GM18526 (cell line): ENCODE data around the gene NREP.

Source experiments
- POLR2A ChIP-seq: IDR thresholded peaks from 3 replicates; pipeline ENCODE4 v1.6.1; 2011; ENCODE audit not compliant: insufficient read length; ENCODE audit errors: extremely low read depth

The NREP gene

GRCh38 chr5:111776913-111777781, 20.2 kb upstream of the NREP start:
- no peak for TF ChIP-seq POLR2A

- no peak for TF ChIP-seq POLR2A
Observed at GRCh38 chr5:111775224-111775623, 18.2 kb upstream of the NREP start.

GRCh38 chr5:111774525-111774924, 17.5 kb upstream of the NREP start:
- no peak for TF ChIP-seq POLR2A

- no peak for TF ChIP-seq POLR2A
Observed at GRCh38 chr5:111772456-111773122, 15.6 kb upstream of the NREP start.

- TF ChIP-seq POLR2A: no peak
Observed at GRCh38 chr5:111769541-111769940, 12.5 kb upstream of the NREP start.

GRCh38 chr5:111765613-111766571, 8.9 kb upstream of the NREP start:
- TF ChIP-seq POLR2A: no peak

GRCh38 chr5:111764019-111764418, 7.0 kb upstream of the NREP start:
- TF ChIP-seq POLR2A: no peak

- TF ChIP-seq POLR2A: no peak
Observed at GRCh38 chr5:111762895-111763294, 5.9 kb upstream of the NREP start.

GRCh38 chr5:111758284-111758628, 1.3 kb upstream of the NREP start:
- no peak for TF ChIP-seq POLR2A

GRCh38 chr5:111757355-111758283, 625 bp upstream of the NREP start:
- peak; percentile 59 for TF ChIP-seq POLR2A

- TF ChIP-seq POLR2A: no peak
Observed at GRCh38 chr5:111755942-111756381, 1.0 kb downstream of the NREP start.

GRCh38 chr5:111755345-111755941, 1.6 kb downstream of the NREP start:
- TF ChIP-seq POLR2A: no peak

- no peak for TF ChIP-seq POLR2A
Observed at GRCh38 chr5:111753884-111754589, 3.0 kb downstream of the NREP start.
